SK-N-SH treated with all-trans-retinoic acid at 6 μM for 48 hours (cell line): Measurements from ENCODE around the gene ARHGEF4.

Experiments
- ATAC-seq: fragments of 200-7000 bp; cut with Tn5 transposase; 3 replicates; pipeline ENCODE4 v1.9.1; 2020; ENCODE audit warnings: mild to moderate bottlenecking, moderate library complexity
- ARNTL ChIP-seq: fragments of 450-650 bp; formaldehyde crosslinking; IDR thresholded peaks from 2 replicates; pipeline ENCODE4 v1.5.0; 2020; ENCODE audit warnings: low read depth, mild to moderate bottlenecking, moderate library complexity, borderline replicate concordance
- BACH2 ChIP-seq: fragments of 250-450 bp; sonication (Bioruptor Pico); IDR thresholded peaks from 2 replicates; pipeline ENCODE4 v1.9.0; 2021; ENCODE audit warnings: mild to moderate bottlenecking, borderline replicate concordance
- CREB5 ChIP-seq: fragments of 250-450 bp; sonication (Bioruptor Pico); IDR thresholded peaks from 2 replicates; pipeline ENCODE4 v1.5.1; 2020; ENCODE audit warnings: low read depth, mild to moderate bottlenecking, moderate library complexity
- CSRNP3 ChIP-seq: fragments of 250-450 bp; sonication (Bioruptor Pico); IDR thresholded peaks from 2 replicates; pipeline ENCODE4 v1.5.1; 2021; ENCODE audit warnings: mild to moderate bottlenecking, moderate library complexity
- ESRRG ChIP-seq: fragments of 250-450 bp; sonication (Bioruptor Pico); IDR thresholded peaks from 2 replicates; pipeline ENCODE4 v1.6.1; 2021; ENCODE audit warnings: mild to moderate bottlenecking
- GLIS3 ChIP-seq: fragments of 250-450 bp; sonication (Bioruptor Pico); IDR thresholded peaks from 2 replicates; pipeline ENCODE4 v1.5.0; 2020; ENCODE audit warnings: mild to moderate bottlenecking, moderate library complexity
- ISL1 ChIP-seq: fragments of 250-450 bp; sonication (Bioruptor Pico); IDR thresholded peaks from 2 replicates; pipeline ENCODE4 v2.1.2; 2022; ENCODE audit warnings: mild to moderate bottlenecking, moderate library complexity
- OSR1 ChIP-seq: fragments of 250-450 bp; sonication (Bioruptor Pico); IDR thresholded peaks from 2 replicates; pipeline ENCODE4 v1.8.0; 2022; ENCODE audit warnings: moderate library complexity, mild to moderate bottlenecking, inconsistent platforms
- PATZ1 ChIP-seq: fragments of 250-450 bp; sonication (Bioruptor Pico); IDR thresholded peaks from 2 replicates; pipeline ENCODE4 v1.8.0; 2020; ENCODE audit warnings: mild to moderate bottlenecking, moderate library complexity, borderline replicate concordance
- POU6F1 ChIP-seq: fragments of 250-450 bp; sonication (Bioruptor Pico); IDR thresholded peaks from 2 replicates; pipeline ENCODE4 v1.8.0; 2021; ENCODE audit warnings: low read depth, mild to moderate bottlenecking, moderate library complexity, borderline replicate concordance
- PPARA ChIP-seq: fragments of 250-450 bp; sonication (Bioruptor Pico); IDR thresholded peaks from 2 replicates; pipeline ENCODE4 v1.5.0; 2020; ENCODE audit warnings: mild to moderate bottlenecking, borderline replicate concordance
- RARB ChIP-seq: fragments of 250-450 bp; sonication (Bioruptor Pico); IDR thresholded peaks from 2 replicates; pipeline ENCODE4 v1.8.0; 2021; ENCODE audit warnings: mild to moderate bottlenecking, moderate library complexity
- SNAI2 ChIP-seq: fragments of 250-450 bp; sonication (Bioruptor Pico); IDR thresholded peaks from 2 replicates; pipeline ENCODE4 v1.5.0; 2020; ENCODE audit warnings: mild to moderate bottlenecking, moderate library complexity
- TCF4 ChIP-seq: fragments of 250-450 bp; sonication (Bioruptor Pico); IDR thresholded peaks from 2 replicates; pipeline ENCODE4 v1.8.0; 2021; ENCODE audit warnings: mild to moderate bottlenecking, moderate library complexity, borderline replicate concordance
- TOX ChIP-seq: fragments of 250-450 bp; sonication (Bioruptor Pico); IDR thresholded peaks from 2 replicates; pipeline ENCODE4 v1.8.0; 2021; ENCODE audit warnings: mild to moderate bottlenecking, moderate library complexity, borderline replicate concordance
- TSHZ2 ChIP-seq: fragments of 250-450 bp; sonication (Bioruptor Pico); IDR thresholded peaks from 2 replicates; pipeline ENCODE4 v1.5.0; 2020; ENCODE audit warnings: mild to moderate bottlenecking, moderate library complexity
- ZC3H10 ChIP-seq: fragments of 250-450 bp; sonication (Bioruptor Pico); IDR thresholded peaks from 2 replicates; pipeline ENCODE4 v1.5.1; 2021; ENCODE audit warnings: mild to moderate bottlenecking, moderate library complexity
- ZFP3 ChIP-seq: fragments of 250-450 bp; sonication (Bioruptor Pico); IDR thresholded peaks from 2 replicates; pipeline ENCODE4 v1.5.0; 2020; ENCODE audit warnings: mild to moderate bottlenecking, moderate library complexity
- ZFP30 ChIP-seq: fragments of 450-650 bp; formaldehyde crosslinking; IDR thresholded peaks from 2 replicates; pipeline ENCODE4 v1.5.0; 2022; ENCODE audit warnings: mild to moderate bottlenecking, moderate library complexity
- ZNF565 ChIP-seq: fragments of 450-650 bp; formaldehyde crosslinking; conservative IDR thresholded peaks from 2 replicates; pipeline ENCODE4 v1.5.0; 2020; ENCODE audit warnings: low read depth, mild to moderate bottlenecking, moderate library complexity
- ZNF70 ChIP-seq: fragments of 450-650 bp; formaldehyde crosslinking; IDR thresholded peaks from 2 replicates; pipeline ENCODE4 v1.5.0; 2020; ENCODE audit warnings: mild to moderate bottlenecking, moderate library complexity
- ZNF8 ChIP-seq: fragments of 450-650 bp; formaldehyde crosslinking; IDR thresholded peaks from 2 replicates; pipeline ENCODE4 v1.5.0; 2020; ENCODE audit warnings: mild to moderate bottlenecking, moderate library complexity

The ARHGEF4 gene

GRCh38 chr2:130826419-130826818 lies 10.3 kb upstream of the ARHGEF4 start (continued):
- no peak for TF ChIP-seq TCF4 (CRISPR knock-in tag)

- ATAC-seq: no peak
- no peak for TF ChIP-seq CSRNP3 (CRISPR knock-in tag)
- no peak for TF ChIP-seq ZNF8 (CRISPR knock-in tag)
- no peak for TF ChIP-seq ZC3H10 (CRISPR knock-in tag)
- TF ChIP-seq RARB (CRISPR knock-in tag): no peak
- no peak for TF ChIP-seq OSR1 (CRISPR knock-in tag)
- no peak for TF ChIP-seq PPARA (CRISPR knock-in tag)
- no peak for TF ChIP-seq ZNF565 (CRISPR knock-in tag)
- no peak for TF ChIP-seq ARNTL (CRISPR knock-in tag)
- no peak for TF ChIP-seq SNAI2 (CRISPR knock-in tag)
- no peak for TF ChIP-seq ISL1 (CRISPR knock-in tag)
- no peak for TF ChIP-seq GLIS3 (CRISPR knock-in tag)
- TF ChIP-seq, all 23 proteins: peak for 0
Observed at GRCh38 chr2:130826821-130827501, 9.8 kb upstream of the ARHGEF4 start.

- no peak for ATAC-seq
- TF ChIP-seq CREB5 (CRISPR knock-in tag) (no peak), CSRNP3 (CRISPR knock-in tag) (no peak), ZNF565 (CRISPR knock-in tag) (no peak), BACH2 (no peak), ZC3H10 (CRISPR knock-in tag) (no peak), TOX (no peak), TSHZ2 (CRISPR knock-in tag) (no peak), OSR1 (CRISPR knock-in tag) (no peak), ZFP30 (CRISPR knock-in tag) (no peak), ZNF8 (CRISPR knock-in tag) (no peak), RARB (CRISPR knock-in tag) (no peak), ESRRG (CRISPR knock-in tag) (no peak), GLIS3 (CRISPR knock-in tag) (no peak), ZFP3 (CRISPR knock-in tag) (no peak), TCF4 (CRISPR knock-in tag) (no peak), POU6F1 (CRISPR knock-in tag) (no peak), SNAI2 (CRISPR knock-in tag) (no peak), ZNF70 (CRISPR knock-in tag) (no peak), PATZ1 (no peak), ISL1 (CRISPR knock-in tag) (no peak)
- TF ChIP-seq, all 23 proteins: peak for 0
Observed at GRCh38 chr2:130827502-130828251, 9.0 kb upstream of the ARHGEF4 start.
